Cardiac muscle cell (in vitro differentiated cells and primary cell): ENCODE results near the gene PDPN. TPM values are rescaled to one million over a fixed set of nuclear protein-coding genes. Genes with fewer than 3 reads are reported as not detected.

Experiments
- DNase-seq, 2 donors: peaks; one replicate each; pipeline versions ENCODE4 v3.0.0 to v3.0.0-alpha.2; 2010 to 2017; ENCODE audit warnings: low read depth in 1 of 2, low spot score in 1 of 2
- H3K27ac ChIP-seq: fragments of 200-600 bp; sonication (generic); 2 replicates; pipeline ENCODE4 v1.5.1; 2016
- H3K27me3 ChIP-seq: fragments of 200-600 bp; sonication (generic); 2 replicates; pipeline ENCODE4 v1.6.0; 2016; ENCODE audit warnings: control low read depth
- H3K36me3 ChIP-seq: fragments of 200-600 bp; sonication (generic); 2 replicates; pipeline ENCODE4 v1.5.1; 2016; ENCODE audit warnings: control low read depth
- H3K4me1 ChIP-seq: fragments of 200-600 bp; sonication (generic); 2 replicates; pipeline ENCODE4 v1.8.1; 2017; ENCODE audit warnings: low read depth, mild to moderate bottlenecking, mixed run types
- H3K4me3 ChIP-seq: fragments of 200-600 bp; sonication (generic); 2 replicates; pipeline ENCODE4 v1.5.1; 2016; ENCODE audit warnings: mild to moderate bottlenecking
- H3K9me3 ChIP-seq: fragments of 200-600 bp; sonication (generic); 2 replicates; pipeline ENCODE4 v1.5.1; 2017; ENCODE audit warnings: low read depth, mild to moderate bottlenecking, control low read depth
- polyA plus RNA-seq: library from polyadenylated mRNA; unstranded; fragments of >200 nt; fragmentation: Nextera tagmentation; extraction: Ambion mirVana; gene quantifications from 2 replicates; pipeline ENCODE4 v1.2.1, GENCODE V29; 2016
- total RNA-seq: library from RNA; depleted of rRNA; stranded (reverse); fragments of >200 nt; gene quantifications from 2 replicates; pipeline ENCODE4 v1.2.3, GENCODE V29; 2016
- TF ChIP-seq, protein P1 (sequence below): IDR thresholded peaks from 2 replicates; pipeline ENCODE4 v1.5.1; 2012; ENCODE audit warnings: low read depth, mild to moderate bottlenecking, low read length

Gene PDPN
- total and polyA plus RNA-seq, 2 experiments from 2014 or later: 13.0 to 22.8 TPM

DNA sequence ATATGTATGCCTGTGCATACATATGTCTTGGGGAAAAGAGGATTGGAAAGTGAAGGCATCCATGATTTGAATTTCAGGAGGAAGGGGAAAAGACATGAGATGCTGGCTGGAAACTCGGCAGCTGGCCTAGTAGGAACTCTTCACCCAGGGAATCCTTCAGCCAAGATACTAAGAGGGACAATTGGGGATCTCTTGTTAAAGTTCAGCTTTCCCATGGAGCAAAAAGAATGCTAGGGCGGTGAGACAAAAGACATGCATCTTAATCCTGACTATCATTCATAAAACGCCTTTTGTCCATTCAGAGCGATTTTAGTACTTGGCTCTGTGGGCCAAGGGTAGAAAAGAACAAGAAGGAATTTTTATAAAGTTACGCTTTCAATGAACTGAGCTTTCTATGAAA, 20.5 kb downstream of the PDPN start:
- Histone ChIP-seq H3K27me3 (no peaks in the 10 kb centered on the region), H3K27ac (no peak overlapping the region), H3K4me3 (no peak overlapping the region), H3K9me3 (no peaks in the 10 kb centered on the region), H3K4me1 (peaks cover 14% of the 10 kb centered on the region), H3K36me3 (no peaks in the 10 kb centered on the region)
- DNase-seq: no peak
- TF ChIP-seq, protein P1, sequence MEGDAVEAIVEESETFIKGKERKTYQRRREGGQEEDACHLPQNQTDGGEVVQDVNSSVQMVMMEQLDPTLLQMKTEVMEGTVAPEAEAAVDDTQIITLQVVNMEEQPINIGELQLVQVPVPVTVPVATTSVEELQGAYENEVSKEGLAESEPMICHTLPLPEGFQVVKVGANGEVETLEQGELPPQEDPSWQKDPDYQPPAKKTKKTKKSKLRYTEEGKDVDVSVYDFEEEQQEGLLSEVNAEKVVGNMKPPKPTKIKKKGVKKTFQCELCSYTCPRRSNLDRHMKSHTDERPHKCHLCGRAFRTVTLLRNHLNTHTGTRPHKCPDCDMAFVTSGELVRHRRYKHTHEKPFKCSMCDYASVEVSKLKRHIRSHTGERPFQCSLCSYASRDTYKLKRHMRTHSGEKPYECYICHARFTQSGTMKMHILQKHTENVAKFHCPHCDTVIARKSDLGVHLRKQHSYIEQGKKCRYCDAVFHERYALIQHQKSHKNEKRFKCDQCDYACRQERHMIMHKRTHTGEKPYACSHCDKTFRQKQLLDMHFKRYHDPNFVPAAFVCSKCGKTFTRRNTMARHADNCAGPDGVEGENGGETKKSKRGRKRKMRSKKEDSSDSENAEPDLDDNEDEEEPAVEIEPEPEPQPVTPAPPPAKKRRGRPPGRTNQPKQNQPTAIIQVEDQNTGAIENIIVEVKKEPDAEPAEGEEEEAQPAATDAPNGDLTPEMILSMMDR: no peak

DNA sequence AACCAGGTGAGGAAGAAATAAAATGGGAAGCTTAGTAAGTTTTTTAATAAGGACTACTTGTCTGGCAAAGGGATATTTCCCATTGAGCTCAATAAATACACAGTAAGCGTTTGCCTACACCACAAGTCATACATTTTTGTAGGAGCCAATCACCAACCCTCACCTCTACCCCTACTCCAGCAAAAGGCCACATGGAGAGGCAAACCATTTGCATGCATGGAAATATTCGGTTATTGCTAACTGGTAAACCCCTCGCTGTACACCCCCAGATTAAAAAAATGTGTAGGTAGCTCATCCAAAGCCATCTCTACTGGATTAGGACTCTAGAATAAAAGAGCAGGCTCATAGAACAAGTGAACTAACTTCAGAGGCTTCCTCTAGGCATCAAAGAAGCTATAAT, 21.1 kb downstream of the PDPN start:
- no peak for DNase-seq
- Histone ChIP-seq H3K9me3 (no peaks in the 10 kb centered on the region), H3K27ac (no peak overlapping the region), H3K4me1 (peaks cover 14% of the 10 kb centered on the region), H3K4me3 (no peak overlapping the region), H3K27me3 (no peaks in the 10 kb centered on the region), H3K36me3 (no peaks in the 10 kb centered on the region)
- TF ChIP-seq, protein P1: no peak

DNA sequence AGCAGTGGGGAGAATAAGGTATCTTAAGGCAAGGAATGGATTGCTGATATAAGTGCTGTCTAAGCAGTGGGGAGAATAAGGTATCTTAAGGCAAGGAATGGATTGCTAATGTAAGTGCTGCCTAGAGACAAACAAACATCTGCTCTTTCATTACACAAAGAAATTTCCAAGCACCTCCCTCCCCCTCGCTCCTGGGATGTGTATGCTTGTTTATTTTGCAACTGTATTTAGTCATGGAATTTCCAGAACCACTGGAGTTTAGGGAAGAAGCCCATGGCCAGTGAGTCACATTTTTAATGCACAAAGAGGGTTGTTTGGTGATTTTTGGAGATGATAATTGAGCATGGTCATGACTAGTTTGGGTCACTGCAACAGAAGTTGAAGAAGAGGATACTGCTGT, 21.5 kb downstream of the PDPN start:
- Histone ChIP-seq H3K4me1 (peaks cover 14% of the 10 kb centered on the region), H3K9me3 (no peaks in the 10 kb centered on the region), H3K4me3 (no peak overlapping the region), H3K27me3 (no peaks in the 10 kb centered on the region), H3K27ac (no peak overlapping the region), H3K36me3 (no peaks in the 10 kb centered on the region)
- TF ChIP-seq, protein P1: no peak
- peak in 1 of 2 donors; percentile 86 for DNase-seq

DNA sequence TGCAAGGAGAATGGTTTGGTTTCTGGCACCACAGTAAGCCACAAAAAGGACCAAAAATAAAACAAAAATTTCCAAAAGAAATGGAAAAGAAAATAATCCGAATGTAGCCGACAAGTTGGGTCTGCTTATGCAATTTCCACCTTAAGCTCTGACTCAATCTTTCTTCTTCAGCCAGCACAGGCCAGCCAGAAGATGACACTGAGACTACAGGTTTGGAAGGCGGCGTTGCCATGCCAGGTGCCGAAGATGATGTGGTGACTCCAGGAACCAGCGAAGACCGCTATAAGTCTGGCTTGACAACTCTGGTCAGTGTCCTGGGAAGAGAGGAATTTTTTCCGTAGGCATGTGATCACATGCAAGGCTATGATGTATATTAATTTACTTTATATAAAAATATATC, 23.4 kb downstream of the PDPN start:
- Histone ChIP-seq H3K36me3 (no peaks in the 10 kb centered on the region), H3K27ac (no peak overlapping the region), H3K4me1 (no peaks in the 10 kb centered on the region), H3K9me3 (no peaks in the 10 kb centered on the region), H3K4me3 (no peak overlapping the region), H3K27me3 (no peaks in the 10 kb centered on the region)
- no peak for DNase-seq
- TF ChIP-seq, protein P1: no peak

DNA sequence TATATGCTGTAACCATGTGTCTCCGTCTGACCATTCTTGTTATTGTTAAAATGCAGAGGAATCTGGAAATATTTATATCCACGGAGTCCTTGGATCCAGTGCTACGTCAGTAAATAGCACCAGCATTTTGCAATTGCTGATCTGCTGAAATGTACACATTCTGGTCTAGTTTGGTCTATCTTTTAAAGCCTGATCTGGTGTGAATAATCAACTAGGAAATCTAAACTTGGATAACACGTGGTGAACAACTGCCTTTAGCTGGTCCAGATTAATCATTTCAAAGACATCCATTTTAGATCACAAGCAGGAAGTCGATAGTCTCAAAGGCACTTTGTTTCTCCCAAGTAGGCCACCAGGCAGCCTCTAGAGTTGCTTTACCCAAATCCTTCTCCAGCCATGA, 32.6 kb downstream of the PDPN start:
- TF ChIP-seq, protein P1: no peak
- Histone ChIP-seq H3K36me3 (no peaks in the 10 kb centered on the region), H3K9me3 (no peaks in the 10 kb centered on the region), H3K4me1 (no peaks in the 10 kb centered on the region), H3K4me3 (no peak overlapping the region), H3K27me3 (no peaks in the 10 kb centered on the region), H3K27ac (no peak overlapping the region)
- DNase-seq: no peak

DNA sequence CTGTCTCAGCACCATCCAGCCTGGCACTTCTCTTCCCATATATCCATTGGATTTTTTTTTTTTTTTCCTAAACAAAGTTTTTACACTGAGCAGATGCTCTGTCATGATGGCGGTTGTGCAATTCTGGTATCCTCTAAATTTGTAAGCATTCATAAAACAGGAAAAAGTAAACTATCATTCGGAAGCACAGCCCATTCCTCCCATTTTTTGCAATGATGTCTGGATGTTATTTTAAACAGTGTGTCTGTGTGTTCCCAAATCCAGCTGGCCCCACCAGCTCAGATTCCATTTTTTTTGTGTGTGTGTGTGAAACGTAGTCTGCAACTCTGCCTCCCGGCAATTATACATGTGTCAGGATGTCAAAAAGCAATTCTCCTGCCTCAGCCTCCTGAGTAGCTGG, 33.5 kb downstream of the PDPN start:
- Histone ChIP-seq H3K36me3 (no peaks in the 10 kb centered on the region), H3K4me3 (no peak overlapping the region), H3K27ac (no peak overlapping the region), H3K9me3 (no peaks in the 10 kb centered on the region), H3K4me1 (no peaks in the 10 kb centered on the region), H3K27me3 (no peaks in the 10 kb centered on the region)
- DNase-seq: peak in 1 of 2 donors; percentile 50
- TF ChIP-seq, protein P1: no peak
